Common myeloid progenitor, CD34-positive (primary cell): Measurements from ENCODE around the gene RALGPS2.

Source experiments
- CTCF ChIA-PET: fragments of 350-600 bp; sonication (Branson Sonifier 250); formaldehyde crosslinking; loops from one replicate; lab custom pipeline; 2021; ENCODE audit warnings: antibody characterized with exemption; lab: Charles Lee
- POLR2A ChIA-PET: fragments of 350-600 bp; sonication (Branson Sonifier 250); formaldehyde crosslinking; loops from one replicate; lab custom pipeline; 2021; ENCODE audit warnings: antibody characterized with exemption; lab: Charles Lee
- DNase-seq, 3 donors: peaks; one replicate each; pipeline versions ENCODE4 v3.0.0 to v3.0.0-alpha.2; 2013
- H3K27ac ChIP-seq, 2 experiments: 1 replicate in 1 of 2; 2 replicates in 1 of 2; pipeline ENCODE4 v1.7.0; 2013; ENCODE audit warnings: inconsistent platforms in 2 of 2, low read length in 2 of 2, mild to moderate bottlenecking in 2 of 2, low read depth in 1 of 2, moderate library complexity in 1 of 2; ENCODE audit not compliant: severe bottlenecking in 2 of 2, insufficient read depth in 1 of 2, poor library complexity in 1 of 2
- H3K27me3 ChIP-seq, 5 experiments: replicated peaks in 2 of 5; 1 replicate in 3 of 5; 2 replicates in 2 of 5; pipeline versions ENCODE4 v1.6.1 to v1.7.0; 2013; ENCODE audit warnings: low read length in 4 of 5, mild to moderate bottlenecking in 2 of 5, moderate library complexity in 2 of 5, inconsistent platforms in 1 of 5; ENCODE audit not compliant: insufficient read depth in 5 of 5, control insufficient read depth in 4 of 5
- H3K36me3 ChIP-seq, 4 experiments: 1 replicate in 2 of 4; 2 replicates in 2 of 4; pipeline versions ENCODE4 v1.6.1 to v1.7.0; 2013; ENCODE audit warnings: low read length in 3 of 4, control low read depth in 1 of 4, mild to moderate bottlenecking in 1 of 4; ENCODE audit not compliant: control insufficient read depth in 4 of 4, insufficient read depth in 4 of 4
- H3K4me1 ChIP-seq, 4 experiments: 1 replicate in 3 of 4; 2 replicates in 1 of 4; pipeline versions ENCODE4 v1.6.1 to v1.7.1; 2013; ENCODE audit warnings: low read length in 3 of 4, mild to moderate bottlenecking in 3 of 4, control low read depth in 1 of 4, inconsistent platforms in 1 of 4, moderate library complexity in 1 of 4; ENCODE audit not compliant: control insufficient read depth in 4 of 4, insufficient read depth in 4 of 4; ENCODE audit errors: control extremely low read depth in 1 of 4
- H3K4me3 ChIP-seq, 7 experiments: 1 replicate in 4 of 7; 2 replicates in 3 of 7; pipeline versions ENCODE4 v1.5.1 to v1.7.0; 2013; ENCODE audit warnings: mild to moderate bottlenecking in 7 of 7, low read length in 6 of 7, moderate library complexity in 6 of 7, inconsistent platforms in 2 of 7, low read depth in 2 of 7, control low read depth in 1 of 7; ENCODE audit not compliant: insufficient read depth in 4 of 7, control insufficient read depth in 1 of 7; ENCODE audit errors: extremely low read depth in 1 of 7
- H3K9me3 ChIP-seq, 5 experiments: 1 replicate in 4 of 5; 2 replicates in 1 of 5; pipeline versions ENCODE4 v1.6.1 to v1.7.1; 2013; ENCODE audit warnings: low read length in 4 of 5, mild to moderate bottlenecking in 2 of 5, inconsistent platforms in 1 of 5, low read depth in 1 of 5, moderate library complexity in 1 of 5; ENCODE audit not compliant: control insufficient read depth in 4 of 5, insufficient read depth in 2 of 5; ENCODE audit errors: control extremely low read depth in 1 of 5
- WGBS: methylation state at CpG from one replicate; pipeline ENCODE4 v1.1.5; 2013; ENCODE audit not compliant: insufficient coverage; 5-methylcytosine and 5-hydroxymethylcytosine counted together

The RALGPS2 gene

GRCh38 chr1:178918955-178919354 lies 193.9 kb downstream of the RALGPS2 start:
- Histone ChIP-seq H3K9me3 (peaks cover 0 to 4% (median 0%) of the 10 kb centered on the region in 5 experiments), H3K4me1 (no peaks in the 10 kb centered on the region), H3K36me3 (peaks cover 4 to 10% (median 6%) of the 10 kb centered on the region in 4 experiments), H3K27me3 (no peaks in the 10 kb centered on the region), H3K4me3 (no peak overlapping the region), H3K27ac (no peak overlapping the region)
- DNase-seq, result no peak
- no CpG with 5 or more reads among the region's 2 CpGs for WGBS
- ChIA-PET POLR2A (no interaction called here), CTCF (no interaction called here)

- ChIA-PET CTCF (no interaction called here), POLR2A (no interaction called here)
- Histone ChIP-seq H3K4me1 (no peaks in the 10 kb centered on the region), H3K9me3 (peaks cover 0 to 6% (median 3%) of the 10 kb centered on the region in 5 experiments), H3K27me3 (no peaks in the 10 kb centered on the region), H3K36me3 (peaks cover 4 to 7% (median 6%) of the 10 kb centered on the region in 4 experiments), H3K4me3 (no peak overlapping the region), H3K27ac (no peak overlapping the region)
- DNase-seq, result no peak
- no CpG with 5 or more reads among the region's 2 CpGs for WGBS
Measured at GRCh38 chr1:178919581-178919980, 194.5 kb downstream of the RALGPS2 start.

GRCh38 chr1:178921499-178921898 lies 196.5 kb downstream of the RALGPS2 start:
- Histone ChIP-seq H3K4me3 (no peak overlapping the region), H3K9me3 (peaks cover 0 to 11% (median 3%) of the 10 kb centered on the region in 5 experiments), H3K36me3 (peaks cover 3 to 7% (median 5%) of the 10 kb centered on the region in 4 experiments), H3K4me1 (no peaks in the 10 kb centered on the region), H3K27me3 (no peaks in the 10 kb centered on the region), H3K27ac (no peak overlapping the region)
- 100% methylated on average over 1 of the region's 2 CpGs for WGBS
- POLR2A ChIA-PET, result no interaction called here
- CTCF ChIA-PET, result no interaction called here
- no peak for DNase-seq

GRCh38 chr1:178923512-178923911 lies 198.5 kb downstream of the RALGPS2 start:
- no peak overlapping the region for H3K27ac ChIP-seq
- H3K9me3 ChIP-seq, result peaks cover 0 to 11% (median 3%) of the 10 kb centered on the region in 5 experiments
- H3K36me3 ChIP-seq, result peaks cover 0 to 3% (median 2%) of the 10 kb centered on the region in 4 experiments
- ChIA-PET CTCF (interaction anchor here (0.8 kb wide), 1 partner anchor 12 kb away, joined by 3 read pairs; no protein-coding TSS in a partner anchor), POLR2A (no interaction called here)
- no peak for DNase-seq
- H3K4me3 ChIP-seq, result no peak overlapping the region
- H3K27me3 ChIP-seq, result no peaks in the 10 kb centered on the region
- 100% methylated on average over 1 of the region's 2 CpGs for WGBS
- no peaks in the 10 kb centered on the region for H3K4me1 ChIP-seq

DNA sequence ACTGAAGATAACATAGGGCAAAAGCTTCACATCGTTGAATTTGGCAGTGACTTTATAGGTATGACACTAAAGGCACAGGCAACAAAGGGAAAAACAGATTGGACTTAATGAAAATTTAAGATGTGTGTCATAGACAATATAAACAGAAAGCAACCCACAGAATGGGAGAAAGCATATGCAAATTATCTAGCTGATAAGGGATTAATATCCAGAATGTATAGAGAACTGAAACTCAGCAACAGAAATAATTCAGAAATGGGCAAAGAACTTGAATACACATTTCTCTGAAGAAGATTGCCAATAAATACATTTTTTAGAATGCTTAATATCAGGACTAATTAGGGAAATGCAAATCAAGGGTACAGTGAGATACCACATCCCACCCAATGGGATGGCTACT lies 201.0 kb downstream of the RALGPS2 start:
- Histone ChIP-seq H3K4me1 (no peaks in the 10 kb centered on the region), H3K27me3 (no peaks in the 10 kb centered on the region), H3K27ac (no peak overlapping the region), H3K36me3 (peaks cover 0 to 3% (median 2%) of the 10 kb centered on the region in 4 experiments), H3K4me3 (no peak overlapping the region), H3K9me3 (peaks cover 0 to 11% (median 3%) of the 10 kb centered on the region in 5 experiments)
- 100% methylated on average over 1 of the region's 1 CpG for WGBS
- ChIA-PET CTCF (interaction anchor here (1.0 kb wide), 1 partner anchor 78 kb away, joined by 3 read pairs; no protein-coding TSS in a partner anchor), POLR2A (no interaction called here)
- DNase-seq, result no peak

DNA sequence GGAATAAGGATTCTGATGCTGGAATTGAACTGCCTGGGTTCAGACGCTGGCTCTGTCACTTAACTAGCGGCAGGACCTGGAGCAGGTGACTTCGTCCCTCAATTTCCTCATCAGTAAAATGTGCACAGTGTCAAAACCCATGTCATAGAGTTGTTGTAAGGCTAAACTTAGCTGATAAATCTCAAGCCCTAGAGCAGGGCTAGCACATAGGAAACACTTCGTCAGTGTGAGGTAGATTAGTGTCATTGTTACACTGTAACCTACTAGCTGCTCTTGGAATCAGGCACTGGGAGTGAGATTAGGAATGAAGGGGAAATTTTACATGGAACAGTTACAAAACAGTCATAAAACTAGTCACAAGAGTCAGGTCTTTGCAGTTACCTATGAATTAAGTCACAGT lies 202.0 kb downstream of the RALGPS2 start:
- POLR2A ChIA-PET, result no interaction called here
- H3K4me3 ChIP-seq, result no peak overlapping the region
- H3K9me3 ChIP-seq, result peaks cover 0 to 11% (median 3%) of the 10 kb centered on the region in 5 experiments
- DNase-seq, result no peak
- CTCF ChIA-PET, result interaction anchor here (0.7 to 1.0 kb wide), 2 partner anchors 77 to 406 kb away, joined by 3 to 4 read pairs; no protein-coding TSS in a partner anchor
- H3K27ac ChIP-seq, result no peak overlapping the region
- 100% methylated on average over 4 of the region's 4 CpGs for WGBS
- peaks cover 0 to 2% (median 1%) of the 10 kb centered on the region in 4 experiments for H3K36me3 ChIP-seq
- H3K27me3 ChIP-seq, result no peaks in the 10 kb centered on the region
- no peaks in the 10 kb centered on the region for H3K4me1 ChIP-seq

DNA sequence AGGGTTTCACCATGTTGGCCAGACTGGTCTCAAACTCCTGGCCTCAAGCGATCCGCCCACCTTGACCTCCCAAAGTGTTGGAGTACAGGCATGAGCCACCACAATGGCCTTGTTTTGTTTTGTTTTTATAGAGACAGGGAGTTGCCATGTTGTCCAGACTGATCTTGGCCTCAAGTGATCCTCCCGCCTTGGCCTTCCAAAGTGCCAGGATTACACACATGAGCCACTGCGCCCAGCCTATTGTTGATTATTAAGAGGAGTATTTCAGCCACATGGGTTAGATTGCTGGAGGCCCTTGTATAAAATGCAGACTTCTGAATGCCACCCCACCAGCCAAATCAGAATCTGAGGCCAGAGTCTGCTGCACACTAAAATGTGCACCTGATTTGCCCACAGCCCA lies 203.0 kb downstream of the RALGPS2 start:
- POLR2A ChIA-PET, result no interaction called here
- no peak for DNase-seq
- CTCF ChIA-PET, result no interaction called here
- Histone ChIP-seq H3K27me3 (no peaks in the 10 kb centered on the region), H3K4me3 (no peak overlapping the region), H3K27ac (no peak overlapping the region), H3K4me1 (no peaks in the 10 kb centered on the region), H3K36me3 (peaks cover 0 to 2% (median 1%) of the 10 kb centered on the region in 4 experiments), H3K9me3 (peaks cover 0 to 11% (median 3%) of the 10 kb centered on the region in 5 experiments)
- 100% methylated on average over 4 of the region's 4 CpGs for WGBS
